SU-DHL-6 (cell line): ENCODE data around the gene COX5B.

Source experiments
- EZH2phosphoT487 ChIP-seq: fragments of 200-600 bp; sonication (generic), shearing (Covaris generic); conservative IDR thresholded peaks from 2 replicates; pipeline ENCODE4 v1.6.1; 2018; ENCODE audit warnings: mild to moderate bottlenecking, antibody characterized with exemption, low read length, moderate library complexity, mixed read lengths
- TF ChIP-seq, protein P1 (sequence below): fragments of 200-600 bp; sonication (generic); IDR thresholded peaks from one replicate; pipeline ENCODE4 v1.5.1; 2017; ENCODE audit warnings: antibody characterized with exemption, mild to moderate bottlenecking, low read length, moderate library complexity; ENCODE audit not compliant: insufficient read depth, poor library complexity, severe bottlenecking

DNA sequence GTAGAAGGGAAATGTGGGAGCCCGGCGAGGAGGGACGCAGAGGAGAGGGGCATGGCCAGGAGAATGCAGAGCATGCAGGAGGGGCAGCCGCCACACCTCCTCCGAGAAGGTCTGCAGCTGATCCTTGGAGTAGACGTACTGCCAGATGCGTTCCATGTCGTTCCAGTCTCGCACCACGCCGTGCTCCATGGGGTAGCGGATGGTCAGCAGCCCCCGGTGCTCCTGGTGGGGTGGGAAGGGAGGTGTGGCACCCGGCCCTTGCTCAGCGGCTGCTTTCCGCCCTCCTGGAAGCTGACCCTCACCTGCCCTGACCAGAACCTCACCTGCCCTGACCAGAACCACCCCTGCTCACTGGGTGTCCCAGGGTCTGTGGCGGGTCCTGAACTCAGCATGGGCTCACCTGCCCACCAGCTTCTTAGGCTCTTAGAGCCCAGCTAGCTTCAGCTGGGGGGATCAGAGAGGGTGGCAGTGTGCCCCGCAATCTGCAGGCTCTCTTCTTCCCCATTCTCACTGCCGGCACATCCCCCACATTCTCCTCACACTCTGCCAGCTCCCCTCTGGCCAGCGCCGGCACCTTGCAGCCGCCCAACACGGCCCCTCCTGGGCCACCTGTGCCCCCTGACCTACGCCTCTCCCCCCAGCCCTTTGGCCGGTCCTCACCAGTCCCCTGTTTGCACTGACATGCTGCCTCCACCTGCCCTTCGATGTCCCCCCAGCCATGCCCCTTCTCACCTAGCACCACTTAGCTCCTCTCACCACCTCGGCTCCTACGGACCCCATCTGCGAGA is 13.6 kb downstream of the COX5B start:
- TF ChIP-seq, protein P1, sequence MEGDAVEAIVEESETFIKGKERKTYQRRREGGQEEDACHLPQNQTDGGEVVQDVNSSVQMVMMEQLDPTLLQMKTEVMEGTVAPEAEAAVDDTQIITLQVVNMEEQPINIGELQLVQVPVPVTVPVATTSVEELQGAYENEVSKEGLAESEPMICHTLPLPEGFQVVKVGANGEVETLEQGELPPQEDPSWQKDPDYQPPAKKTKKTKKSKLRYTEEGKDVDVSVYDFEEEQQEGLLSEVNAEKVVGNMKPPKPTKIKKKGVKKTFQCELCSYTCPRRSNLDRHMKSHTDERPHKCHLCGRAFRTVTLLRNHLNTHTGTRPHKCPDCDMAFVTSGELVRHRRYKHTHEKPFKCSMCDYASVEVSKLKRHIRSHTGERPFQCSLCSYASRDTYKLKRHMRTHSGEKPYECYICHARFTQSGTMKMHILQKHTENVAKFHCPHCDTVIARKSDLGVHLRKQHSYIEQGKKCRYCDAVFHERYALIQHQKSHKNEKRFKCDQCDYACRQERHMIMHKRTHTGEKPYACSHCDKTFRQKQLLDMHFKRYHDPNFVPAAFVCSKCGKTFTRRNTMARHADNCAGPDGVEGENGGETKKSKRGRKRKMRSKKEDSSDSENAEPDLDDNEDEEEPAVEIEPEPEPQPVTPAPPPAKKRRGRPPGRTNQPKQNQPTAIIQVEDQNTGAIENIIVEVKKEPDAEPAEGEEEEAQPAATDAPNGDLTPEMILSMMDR = no peak
- no peak for TF ChIP-seq EZH2phosphoT487
